A673 (cell line): ENCODE results near the gene RANBP3. TPM values are rescaled to one million over a fixed set of nuclear protein-coding genes. Genes with fewer than 3 reads are reported as not detected.

Experiments
- BruUV-seq: library from RNA; stranded (reverse); fragments of 400-500 nt; replicated peaks from 2 replicates; lab custom pipeline; 2021; lab: Mats Ljungman, UMichigan
- CTCF ChIA-PET: fragments of 300-600 bp; sonication (Branson Sonifier 250); formaldehyde crosslinking; loops from one replicate; lab custom pipeline; 2022; ENCODE audit warnings: antibody characterized with exemption; lab: Charles Lee
- POLR2A ChIA-PET: fragments of 300-600 bp; sonication (Branson Sonifier 250); formaldehyde crosslinking; loops from one replicate; lab custom pipeline; 2022; ENCODE audit warnings: antibody characterized with exemption; ENCODE audit not compliant: low non-redundant PET; lab: Charles Lee
- DNase-seq: peaks from one replicate; pipeline ENCODE4 v3.0.0-alpha.2; 2015; ENCODE audit warnings: low spot score
- H3K27ac ChIP-seq: fragments of 200-600 bp; sonication (generic); 2 replicates; pipeline ENCODE4 v1.5.1; 2016; ENCODE audit warnings: mixed run types, low read depth, mild to moderate bottlenecking, mixed read lengths, antibody characterized with exemption, low read length; ENCODE audit not compliant: poor library complexity, severe bottlenecking
- H3K27me3 ChIP-seq: fragments of 200-600 bp; sonication (generic); replicated peaks from 2 replicates; pipeline ENCODE4 v1.6.1; 2017; ENCODE audit warnings: mixed run types, low read depth, mild to moderate bottlenecking, mixed read lengths, antibody characterized with exemption, low read length; ENCODE audit not compliant: insufficient read depth, poor library complexity
- H3K36me3 ChIP-seq: fragments of 200-600 bp; sonication (generic); 2 replicates; pipeline ENCODE4 v1.6.1; 2016; ENCODE audit warnings: mixed run types, mild to moderate bottlenecking, mixed read lengths, antibody characterized with exemption, low read length; ENCODE audit not compliant: insufficient read depth, poor library complexity, severe bottlenecking
- H3K4me1 ChIP-seq: fragments of 200-600 bp; sonication (generic); 2 replicates; pipeline ENCODE4 v1.6.1; 2017; ENCODE audit warnings: mixed run types, mild to moderate bottlenecking, mixed read lengths, antibody characterized with exemption, low read length; ENCODE audit not compliant: insufficient read depth, poor library complexity, severe bottlenecking
- H3K4me3 ChIP-seq: fragments of 200-600 bp; sonication (generic); 2 replicates; pipeline ENCODE4 v1.5.1; 2016; ENCODE audit warnings: low read depth, mixed run types, mild to moderate bottlenecking, mixed read lengths, low read length; ENCODE audit not compliant: poor library complexity, severe bottlenecking
- H3K9me3 ChIP-seq: fragments of 200-600 bp; sonication (generic); 2 replicates; pipeline ENCODE4 v1.6.1; 2016; ENCODE audit warnings: mixed run types, low read depth, mild to moderate bottlenecking, mixed read lengths, antibody characterized with exemption, low read length; ENCODE audit not compliant: poor library complexity, severe bottlenecking
- CTCF ChIP-seq: fragments of 300-800, 200-600 bp; sonication (generic); conservative IDR thresholded peaks from 2 replicates; pipeline ENCODE4 v1.5.1; 2017; ENCODE audit warnings: low read depth, mild to moderate bottlenecking, antibody characterized with exemption, low read length, moderate library complexity, mixed read lengths
- EZH2 ChIP-seq: fragments of 200-600 bp; sonication (generic); IDR thresholded peaks from 2 replicates; pipeline ENCODE4 v1.6.1; 2017; ENCODE audit warnings: borderline replicate concordance, low read depth, mild to moderate bottlenecking, mixed read lengths, antibody characterized with exemption, low read length; ENCODE audit not compliant: poor library complexity, severe bottlenecking
- intact Hi-C: fragments of 100-400 bp; cut with micrococcal nuclease; formaldehyde crosslinking; loops from one replicate; pipeline ENCODE4 v1.10.0; 2022; ENCODE audit not compliant: unreplicated experiment
- total RNA-seq: library from RNA; stranded (reverse); gene quantifications from 2 replicates; pipeline ENCODE4 v1.2.3, GENCODE V29; 2021

RANBP3 gene
- total RNA-seq, 1 experiment from 2014 or later, result 130 TPM

- no peaks in the 10 kb centered on the region for H3K9me3 ChIP-seq
- no peak for DNase-seq
- no TSS peak for BruUV-seq
- no peak overlapping the region for H3K27ac ChIP-seq
- H3K36me3 ChIP-seq, result peaks cover 62% of the 10 kb centered on the region
- intact Hi-C loops, result no loop called here
- CTCF ChIA-PET, result no interaction called here
- H3K4me3 ChIP-seq, result no peak overlapping the region
- POLR2A ChIA-PET, result no interaction called here
- no peak for TF ChIP-seq EZH2
- TF ChIP-seq CTCF, result no peak
- no peaks in the 10 kb centered on the region for H3K27me3 ChIP-seq
- H3K4me1 ChIP-seq, result no peaks in the 10 kb centered on the region
Measured at GRCh38 chr19:5932609-5933262, 45.2 kb downstream of the RANBP3 start.

GRCh38 chr19:5932146-5932545, 45.8 kb downstream of the RANBP3 start:
- no TSS peak for BruUV-seq
- no peak overlapping the region for H3K4me3 ChIP-seq
- peaks cover 64% of the 10 kb centered on the region for H3K36me3 ChIP-seq
- no peak for DNase-seq
- intact Hi-C loops, result no loop called here
- no peaks in the 10 kb centered on the region for H3K9me3 ChIP-seq
- TF ChIP-seq CTCF (no peak), EZH2 (no peak)
- CTCF ChIA-PET, result no interaction called here
- POLR2A ChIA-PET, result no interaction called here
- no peaks in the 10 kb centered on the region for H3K4me1 ChIP-seq
- H3K27me3 ChIP-seq, result no peaks in the 10 kb centered on the region
- H3K27ac ChIP-seq, result no peak overlapping the region

GRCh38 chr19:5931251-5931650, 46.7 kb downstream of the RANBP3 start:
- intact Hi-C loops, result no loop called here
- Histone ChIP-seq H3K27ac (no peak overlapping the region), H3K9me3 (no peaks in the 10 kb centered on the region), H3K4me1 (no peaks in the 10 kb centered on the region), H3K36me3 (peaks cover 69% of the 10 kb centered on the region), H3K4me3 (no peak overlapping the region), H3K27me3 (no peaks in the 10 kb centered on the region)
- BruUV-seq, result no TSS peak
- CTCF ChIA-PET, result no interaction called here
- no peak for TF ChIP-seq EZH2
- TF ChIP-seq CTCF, result no peak
- POLR2A ChIA-PET, result no interaction called here
- no peak for DNase-seq
